Measurements from ENCODE around the gene NEAT1. TPM values are rescaled to one million over a fixed set of nuclear protein-coding genes. Genes with fewer than 3 reads are reported as not detected.

The NEAT1 gene
- total and polyA plus RNA-seq, 9 of the 15 experiments (the other 6 are each of a cell fraction or from before 2014, with no cell fraction given), result 20.1 to 389 (median 62.8) TPM

- no peak for TF ChIP-seq ZFX (CRISPR knock-in tag; IDR thresholded peaks at IDR 0.05)
- no peak for TF ChIP-seq MYBL2 (IDR thresholded peaks at IDR 0.05; ENCODE audit: low read depth)
- no peak for TF ChIP-seq MYBL2 (CRISPR knock-in tag; IDR thresholded peaks at IDR 0.05; ENCODE audit: borderline replicate concordance)
- TF ChIP-seq, protein P1, sequence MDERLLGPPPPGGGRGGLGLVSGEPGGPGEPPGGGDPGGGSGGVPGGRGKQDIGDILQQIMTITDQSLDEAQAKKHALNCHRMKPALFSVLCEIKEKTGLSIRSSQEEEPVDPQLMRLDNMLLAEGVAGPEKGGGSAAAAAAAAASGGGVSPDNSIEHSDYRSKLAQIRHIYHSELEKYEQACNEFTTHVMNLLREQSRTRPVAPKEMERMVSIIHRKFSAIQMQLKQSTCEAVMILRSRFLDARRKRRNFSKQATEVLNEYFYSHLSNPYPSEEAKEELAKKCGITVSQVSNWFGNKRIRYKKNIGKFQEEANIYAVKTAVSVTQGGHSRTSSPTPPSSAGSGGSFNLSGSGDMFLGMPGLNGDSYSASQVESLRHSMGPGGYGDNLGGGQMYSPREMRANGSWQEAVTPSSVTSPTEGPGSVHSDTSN (CRISPR knock-in tag; IDR thresholded peaks at IDR 0.05; ENCODE audit: low read depth), result no peak
- TF ChIP-seq, protein P1 (tag; conservative IDR thresholded peaks at IDR 0.05; ENCODE audit: low read depth), result no peak
- TF ChIP-seq CBFA2T3 (IDR thresholded peaks at IDR 0.05), result peak; percentile 25; the same call in 1 of the 2 replicates
- TF ChIP-seq FOXP4 (CRISPR knock-in tag; IDR thresholded peaks at IDR 0.05; ENCODE audit: borderline replicate concordance), result no peak; the same call in 1 of the 2 replicates
- peak; percentile 37; the same call in 1 of the 2 replicates for TF ChIP-seq DPF2 (IDR thresholded peaks at IDR 0.05)
- TF ChIP-seq ATF6 (CRISPR knock-in tag; IDR thresholded peaks at IDR 0.05), result no peak
- TF ChIP-seq MYC (IDR thresholded peaks at IDR 0.05; ENCODE audit: low read depth, low read length), result peak; percentile 16; the same call in 1 of the 2 replicates
- no peak for TF ChIP-seq MYC (CRISPR knock-in tag; IDR thresholded peaks at IDR 0.05; ENCODE audit: borderline replicate concordance, low read depth)
- peak; percentile 47 for TF ChIP-seq TCF3 (CRISPR knock-in tag; IDR thresholded peaks at IDR 0.05)
- TF ChIP-seq, protein P2, sequence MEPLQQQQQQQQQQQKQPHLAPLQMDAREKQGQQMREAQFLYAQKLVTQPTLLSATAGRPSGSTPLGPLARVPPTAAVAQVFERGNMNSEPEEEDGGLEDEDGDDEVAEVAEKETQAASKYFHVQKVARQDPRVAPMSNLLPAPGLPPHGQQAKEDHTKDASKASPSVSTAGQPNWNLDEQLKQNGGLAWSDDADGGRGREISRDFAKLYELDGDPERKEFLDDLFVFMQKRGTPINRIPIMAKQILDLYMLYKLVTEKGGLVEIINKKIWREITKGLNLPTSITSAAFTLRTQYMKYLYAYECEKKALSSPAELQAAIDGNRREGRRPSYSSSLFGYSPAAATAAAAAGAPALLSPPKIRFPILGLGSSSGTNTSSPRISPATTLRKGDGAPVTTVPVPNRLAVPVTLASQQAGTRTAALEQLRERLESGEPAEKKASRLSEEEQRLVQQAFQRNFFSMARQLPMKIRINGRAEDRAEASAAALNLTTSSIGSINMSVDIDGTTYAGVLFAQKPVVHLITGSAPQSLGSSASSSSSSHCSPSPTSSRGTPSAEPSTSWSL (CRISPR knock-in tag; IDR thresholded peaks at IDR 0.05; ENCODE audit: borderline replicate concordance), result no peak
- TF ChIP-seq, protein P3, sequence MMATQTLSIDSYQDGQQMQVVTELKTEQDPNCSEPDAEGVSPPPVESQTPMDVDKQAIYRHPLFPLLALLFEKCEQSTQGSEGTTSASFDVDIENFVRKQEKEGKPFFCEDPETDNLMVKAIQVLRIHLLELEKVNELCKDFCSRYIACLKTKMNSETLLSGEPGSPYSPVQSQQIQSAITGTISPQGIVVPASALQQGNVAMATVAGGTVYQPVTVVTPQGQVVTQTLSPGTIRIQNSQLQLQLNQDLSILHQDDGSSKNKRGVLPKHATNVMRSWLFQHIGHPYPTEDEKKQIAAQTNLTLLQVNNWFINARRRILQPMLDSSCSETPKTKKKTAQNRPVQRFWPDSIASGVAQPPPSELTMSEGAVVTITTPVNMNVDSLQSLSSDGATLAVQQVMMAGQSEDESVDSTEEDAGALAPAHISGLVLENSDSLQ (IDR thresholded peaks at IDR 0.05), result no peak
- TF ChIP-seq ZNF354B (CRISPR knock-in tag; IDR thresholded peaks at IDR 0.05), result no peak
These were observed 18.9 kb upstream of the NEAT1 start (continued) for GRCh38 chr11:65403607-65404121.

All from K562 (cell line).